Measurements from ENCODE around the gene RTEL1. TPM values are rescaled to one million over a fixed set of nuclear protein-coding genes. Genes with fewer than 3 reads are reported as not detected.

The RTEL1 gene
- total RNA-seq, 1 donor from 2014 or later, result 20.4 TPM

GRCh38 chr20:63744158-63744557 is 86.0 kb downstream of the RTEL1 start:
- H3K4me3 Mint-ChIP-seq (ENCODE audit: unreplicated experiment), result no peak overlapping the region
- no peak for DNase-seq (ENCODE audit: low spot score)
- H3K4me1 Mint-ChIP-seq (ENCODE audit: low read depth), result no peaks in the 10 kb centered on the region
- no peaks in the 10 kb centered on the region for H3K9me3 Mint-ChIP-seq (ENCODE audit: low read depth)
- TF ChIP-seq, protein P1, sequence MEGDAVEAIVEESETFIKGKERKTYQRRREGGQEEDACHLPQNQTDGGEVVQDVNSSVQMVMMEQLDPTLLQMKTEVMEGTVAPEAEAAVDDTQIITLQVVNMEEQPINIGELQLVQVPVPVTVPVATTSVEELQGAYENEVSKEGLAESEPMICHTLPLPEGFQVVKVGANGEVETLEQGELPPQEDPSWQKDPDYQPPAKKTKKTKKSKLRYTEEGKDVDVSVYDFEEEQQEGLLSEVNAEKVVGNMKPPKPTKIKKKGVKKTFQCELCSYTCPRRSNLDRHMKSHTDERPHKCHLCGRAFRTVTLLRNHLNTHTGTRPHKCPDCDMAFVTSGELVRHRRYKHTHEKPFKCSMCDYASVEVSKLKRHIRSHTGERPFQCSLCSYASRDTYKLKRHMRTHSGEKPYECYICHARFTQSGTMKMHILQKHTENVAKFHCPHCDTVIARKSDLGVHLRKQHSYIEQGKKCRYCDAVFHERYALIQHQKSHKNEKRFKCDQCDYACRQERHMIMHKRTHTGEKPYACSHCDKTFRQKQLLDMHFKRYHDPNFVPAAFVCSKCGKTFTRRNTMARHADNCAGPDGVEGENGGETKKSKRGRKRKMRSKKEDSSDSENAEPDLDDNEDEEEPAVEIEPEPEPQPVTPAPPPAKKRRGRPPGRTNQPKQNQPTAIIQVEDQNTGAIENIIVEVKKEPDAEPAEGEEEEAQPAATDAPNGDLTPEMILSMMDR (IDR thresholded peaks at IDR 0.05), result no peak
- peaks cover 3% of the 10 kb centered on the region for H3K36me3 Mint-ChIP-seq (ENCODE audit: low read depth)
- no peak overlapping the region for H3K27ac Mint-ChIP-seq (ENCODE audit: unreplicated experiment)
- H3K27me3 Mint-ChIP-seq (ENCODE audit: low read depth), result no peaks in the 10 kb centered on the region

DNA sequence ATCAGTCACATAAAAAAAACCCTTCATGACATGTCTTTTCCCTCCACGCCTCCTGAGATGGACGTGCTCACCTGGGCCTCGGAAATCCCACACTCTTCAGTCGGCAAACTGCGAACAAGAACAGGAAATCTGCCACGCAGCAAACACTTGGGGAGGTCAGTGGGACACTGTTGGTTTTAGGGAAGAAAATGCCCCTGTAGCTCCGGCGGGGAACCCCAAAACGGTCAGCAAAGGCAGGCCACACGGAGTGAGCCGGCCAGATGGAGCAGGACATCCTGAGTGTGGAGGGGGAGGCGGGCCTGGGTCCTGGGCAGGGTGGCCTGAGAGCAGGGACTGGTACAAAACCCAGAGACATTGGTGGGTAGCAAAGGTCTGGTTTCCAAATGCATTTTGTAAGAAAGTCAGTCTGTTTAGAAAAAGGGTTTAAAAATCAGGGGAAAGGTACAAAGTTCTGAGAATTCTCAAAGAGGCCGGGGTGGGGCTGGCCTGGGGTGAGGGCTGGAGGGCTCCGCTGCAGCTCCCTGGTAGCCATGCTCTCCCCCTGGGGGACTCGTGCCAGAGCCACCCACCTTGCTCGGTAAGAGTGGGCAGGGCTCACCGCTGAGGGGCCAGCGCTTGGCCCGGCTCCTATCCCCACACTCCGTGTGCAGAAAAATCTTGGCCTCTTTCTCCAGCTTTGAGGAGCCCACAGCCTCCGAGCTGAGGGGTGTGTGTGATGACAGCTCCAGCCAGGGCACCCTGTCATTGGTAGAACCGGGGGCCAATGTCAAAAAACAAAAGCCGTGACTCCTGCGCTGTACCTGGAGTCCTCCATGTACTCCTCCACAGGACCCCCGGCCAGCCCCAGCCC is 86.7 kb downstream of the RTEL1 start:
- Mint-ChIP-seq H3K4me1 (ENCODE audit: low read depth) (no peaks in the 10 kb centered on the region), H3K4me3 (ENCODE audit: unreplicated experiment) (no peak overlapping the region), H3K27ac (ENCODE audit: unreplicated experiment) (no peak overlapping the region), H3K9me3 (ENCODE audit: low read depth) (no peaks in the 10 kb centered on the region), H3K36me3 (ENCODE audit: low read depth) (peaks cover 3% of the 10 kb centered on the region), H3K27me3 (ENCODE audit: low read depth) (no peaks in the 10 kb centered on the region)
- TF ChIP-seq, protein P1 (IDR thresholded peaks at IDR 0.05), result no peak
- peak; percentile 88 for DNase-seq (ENCODE audit: low spot score)

DNA sequence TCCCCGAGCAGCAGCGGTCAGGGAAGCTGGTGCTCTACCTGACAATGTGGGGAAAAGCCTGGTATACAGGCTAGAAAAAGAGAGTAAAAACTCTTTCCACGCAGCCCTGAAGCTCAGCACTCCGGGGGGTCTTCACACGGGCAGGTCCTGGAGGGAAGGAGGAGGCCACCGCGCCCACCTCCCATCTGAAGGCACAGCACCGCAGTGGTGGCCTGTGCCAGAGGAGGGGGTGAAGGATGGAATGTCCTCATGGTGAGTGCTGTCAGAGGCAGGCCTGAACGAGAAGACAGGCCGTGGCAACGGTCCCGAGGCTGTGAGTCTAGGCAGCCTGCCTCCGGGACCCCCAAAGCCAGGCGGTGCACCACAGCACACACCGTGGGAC is 87.3 kb downstream of the RTEL1 start:
- Mint-ChIP-seq H3K9me3 (ENCODE audit: low read depth) (no peaks in the 10 kb centered on the region), H3K36me3 (ENCODE audit: low read depth) (peaks cover 3% of the 10 kb centered on the region), H3K4me1 (ENCODE audit: low read depth) (no peaks in the 10 kb centered on the region), H3K27me3 (ENCODE audit: low read depth) (no peaks in the 10 kb centered on the region), H3K4me3 (ENCODE audit: unreplicated experiment) (no peak overlapping the region), H3K27ac (ENCODE audit: unreplicated experiment) (no peak overlapping the region)
- no peak for DNase-seq (ENCODE audit: low spot score)
- TF ChIP-seq, protein P1 (IDR thresholded peaks at IDR 0.05), result no peak

Other genes with a start within 250 kb of the RTEL1 start
- gene KCNQ2, start 185.7 kb upstream of the RTEL1 start, total RNA-seq, result not detected in 3 replicates
- 0.34 to 6.5 TPM (median 5.5 TPM) in 3 replicates for gene EEF1A2, start 159.2 kb upstream of the RTEL1 start, total RNA-seq
- 245 to 268 TPM (median 261 TPM) in 3 replicates for gene PPDPF, start 137.5 kb upstream of the RTEL1 start, total RNA-seq
- gene PTK6, start 120.9 kb upstream of the RTEL1 start, total RNA-seq, result not detected in 3 replicates
- not detected in 3 replicates for gene SRMS, start 110.6 kb upstream of the RTEL1 start, total RNA-seq
- gene FNDC11, start 104.2 kb upstream of the RTEL1 start, total RNA-seq, result 0.25 to 0.38 TPM in 2 of 3 replicates, not detected in the other
- 13.6 to 18.1 TPM (median 14.9 TPM) in 3 replicates for gene HELZ2, start 84.1 kb upstream of the RTEL1 start, total RNA-seq
- gene GMEB2, start 31.2 kb upstream of the RTEL1 start, total RNA-seq, result 7.8 to 8.5 TPM (median 7.9 TPM) in 3 replicates
- gene STMN3, start 4.9 kb upstream of the RTEL1 start, total RNA-seq, result 7.8 to 15.0 TPM (median 7.8 TPM) in 3 replicates
- 0.79 to 0.99 TPM in 2 of 3 replicates, not detected in the other for gene TNFRSF6B, start 38.3 kb downstream of the RTEL1 start, total RNA-seq
- gene ARFRP1, start 49.7 kb downstream of the RTEL1 start, total RNA-seq, result 37.8 to 47.4 TPM (median 39.8 TPM) in 3 replicates
- 19.2 to 25.6 TPM (median 20.6 TPM) in 3 replicates for gene ZGPAT, start 49.7 kb downstream of the RTEL1 start, total RNA-seq
- 6.8 to 9.7 TPM (median 7.1 TPM) in 3 replicates for gene LIME1, start 78.4 kb downstream of the RTEL1 start, total RNA-seq
- 90.7 to 105 TPM (median 101 TPM) in 3 replicates for gene SLC2A4RG, start 81.5 kb downstream of the RTEL1 start, total RNA-seq
- 5.9 to 8.3 TPM (median 6.0 TPM) in 3 replicates for gene ZBTB46, start 173.0 kb downstream of the RTEL1 start, total RNA-seq
- gene ABHD16B, start 203.2 kb downstream of the RTEL1 start, total RNA-seq, result not detected in 3 replicates
- 102 to 141 TPM (median 138 TPM) in 3 replicates for gene TPD52L2, start 207.0 kb downstream of the RTEL1 start, total RNA-seq
- gene DNAJC5, start 236.8 kb downstream of the RTEL1 start, total RNA-seq, result 44.2 to 46.6 TPM (median 45.1 TPM) in 3 replicates